ENCODE measurements around the gene ENOPH1. TPM values are rescaled to one million over a fixed set of nuclear protein-coding genes. Genes with fewer than 3 reads are reported as not detected.

Gene ENOPH1
- total and polyA plus RNA-seq, 2 of the 13 experiments (the other 11 are each of a cell fraction or from before 2014, with no cell fraction given), result 15.5 to 64.3 TPM

GRCh38 chr4:82428969-82429727, 1.2 kb upstream of the ENOPH1 start (continued):
- TF ChIP-seq ZNF574 (CRISPR knock-in tag; IDR thresholded peaks at IDR 0.05) (peak; percentile 85; the same call in 1 of the 2 replicates), EED (CRISPR knock-in tag; IDR thresholded peaks at IDR 0.05) (0 out of 2 replicates have a peak, but pooled peaks have one; percentile 39), ZNF800 (CRISPR knock-in tag; IDR thresholded peaks at IDR 0.05) (no peak), BCL3 (CRISPR knock-in tag; IDR thresholded peaks at IDR 0.05) (0 out of 2 replicates have a peak, but pooled peaks have one; percentile 33), ZNF609 (CRISPR knock-in tag; IDR thresholded peaks at IDR 0.05; ENCODE audit: borderline replicate concordance) (no peak), NONO (IDR thresholded peaks at IDR 0.05) (no peak), NONO (CRISPR knock-in tag; conservative IDR thresholded peaks at IDR 0.05) (peak; percentile 78), NFYB (CRISPR knock-in tag; IDR thresholded peaks at IDR 0.05) (peak; percentile 77), ZNF354B (CRISPR knock-in tag; IDR thresholded peaks at IDR 0.05) (no peak), SNAPC5 (CRISPR knock-in tag; IDR thresholded peaks at IDR 0.05; ENCODE audit: borderline replicate concordance) (no peak), THRA (CRISPR knock-in tag; IDR thresholded peaks at IDR 0.05; ENCODE audit: borderline replicate concordance) (no peak), KMT2B (CRISPR knock-in tag; IDR thresholded peaks at IDR 0.05) (peak; percentile 49), ZSCAN12 (CRISPR knock-in tag; IDR thresholded peaks at IDR 0.05) (peak; percentile 67; the same call in 1 of the 2 replicates)
